K562 (cell line): ENCODE results near the gene RGS5. TPM values are rescaled to one million over a fixed set of nuclear protein-coding genes. Genes with fewer than 3 reads are reported as not detected.
A peak's percentile ranks its signal among the peaks of the same experiment; 100 is the strongest.

Experiments used
- ASH1L ChIP-seq: fragments of 450-650 bp; IDR thresholded peaks from 2 replicates; pipeline ENCODE4 v1.6.1; 2018; ENCODE audit warnings: borderline replicate concordance, mild to moderate bottlenecking, low read depth; ENCODE audit not compliant: partially characterized antibody
- CCNT2 ChIP-seq: IDR thresholded peaks from 2 replicates; pipeline ENCODE4 v1.6.1; 2011; ENCODE audit warnings: borderline replicate concordance, low read depth, mild to moderate bottlenecking, moderate library complexity, mixed read lengths, low read length; ENCODE audit not compliant: insufficient read length; ENCODE audit errors: extremely low read depth
- CEBPB ChIP-seq: fragments of 450-650 bp; IDR thresholded peaks from 2 replicates; pipeline ENCODE4 v1.6.1; 2016; ENCODE audit warnings: missing genetic modification characterization, missing compliant biosample characterization
- CREB3L1 ChIP-seq: fragments of 450-650 bp; IDR thresholded peaks from 2 replicates; pipeline ENCODE4 v1.6.1; 2014; ENCODE audit warnings: low read depth, mild to moderate bottlenecking, moderate library complexity, borderline replicate concordance
- CTCFL ChIP-seq: IDR thresholded peaks from 2 replicates; pipeline ENCODE4 v1.6.1; 2011; ENCODE audit warnings: borderline replicate concordance, low read depth, mild to moderate bottlenecking, moderate library complexity, low read length; ENCODE audit not compliant: insufficient read depth, poor library complexity, severe bottlenecking
- DDX20 ChIP-seq: fragments of 450-650 bp; IDR thresholded peaks from 2 replicates; pipeline ENCODE4 v1.6.1; 2016; ENCODE audit warnings: missing genetic modification characterization, low read depth, mild to moderate bottlenecking, missing compliant biosample characterization, moderate library complexity
- DPF2 ChIP-seq: fragments of 450-650 bp; IDR thresholded peaks from 2 replicates; pipeline ENCODE4 v1.6.1; 2016
- NR3C1 ChIP-seq: sonication (generic); formaldehyde crosslinking; IDR thresholded peaks from 2 replicates; pipeline ENCODE4 v1.8.1; 2022; ENCODE audit warnings: missing genetic modification reagents
- RAD21 ChIP-seq, 2 experiments: fragments of 250-450 bp in 1 of 2; fragments of 450-650 bp in 1 of 2; sonication (Bioruptor Pico) in 1 of 2; formaldehyde crosslinking in 1 of 2; IDR thresholded peaks in 1 of 2; conservative IDR thresholded peaks in 1 of 2; 2 replicates each; pipeline versions ENCODE4 v1.4.0 to v1.8.0; 2020 to 2022; ENCODE audit warnings: mild to moderate bottlenecking in 2 of 2, moderate library complexity in 1 of 2
- SMARCE1 ChIP-seq: fragments of 450-650 bp; IDR thresholded peaks from 2 replicates; pipeline ENCODE4 v1.7.1; 2016; ENCODE audit warnings: mild to moderate bottlenecking
- TEAD4 ChIP-seq, 2 experiments: sonication (generic) in 1 of 2; formaldehyde crosslinking in 1 of 2; IDR thresholded peaks; 2 replicates each; pipeline versions ENCODE4 v1.6.1 to v1.8.0; 2012 to 2022; ENCODE audit warnings: borderline replicate concordance in 1 of 2, inconsistent platforms in 1 of 2, low read length in 1 of 2, mild to moderate bottlenecking in 1 of 2, missing genetic modification reagents in 1 of 2
- TRIM25 ChIP-seq: fragments of 450-650 bp; IDR thresholded peaks from 2 replicates; pipeline ENCODE4 v1.7.0; 2016; ENCODE audit warnings: borderline replicate concordance
- ZBTB43 ChIP-seq: sonication (generic); formaldehyde crosslinking; IDR thresholded peaks from 2 replicates; pipeline ENCODE4 v1.8.0; 2023; ENCODE audit warnings: mild to moderate bottlenecking, missing genetic modification reagents
- ZHX1 ChIP-seq: fragments of 150-350 bp; conservative IDR thresholded peaks from 2 replicates; pipeline ENCODE4 v1.6.1; 2014; ENCODE audit warnings: low read length
- ZSCAN29 ChIP-seq: fragments of 450-650 bp; IDR thresholded peaks from 2 replicates; pipeline ENCODE4 v1.6.1; 2017
- polyA plus RNA-seq, 8 experiments: library from polyadenylated mRNA; depleted of rRNA in 4 of 8; stranded (reverse) in 5 of 8; unstranded in 3 of 8; fragments of >200 nt; fragmentation: Nextera tagmentation in 2 of 8; fragmentation: Illumina TruSeq in 1 of 8; extraction: Ambion mirVana in 2 of 8; extraction: Trizol in 1 of 8; gene quantifications; 2 replicates each; pipeline versions ENCODE4 v1.2.1 to v1.2.3, GENCODE V29; 2011 to 2014; ENCODE audit warnings: inconsistent platforms in 1 of 8, missing spikeins in 1 of 8
- total RNA-seq, 7 experiments: library from RNA; depleted of rRNA in 6 of 7; stranded (reverse); fragments of >200 nt in 6 of 7; fragmentation: Illumina TruSeq in 2 of 7; extraction: Trizol in 2 of 7; gene quantifications; 2 replicates each; pipeline versions ENCODE4 v1.2.1 to v1.2.3, GENCODE V29; 2011 to 2021; ENCODE audit warnings: low replicate concordance in 1 of 7

The RGS5 gene
- total and polyA plus RNA-seq, 9 of the 15 experiments (the other 6 are each of a cell fraction or from before 2014, with no cell fraction given): 0.71 to 5.3 (median 2.4) TPM

- no peak for TF ChIP-seq CTCFL
- TF ChIP-seq ZHX1: no peak
- no peak for TF ChIP-seq ZSCAN29
- no peak for TF ChIP-seq ASH1L
- TF ChIP-seq DDX20 (tag): no peak
- no peak for TF ChIP-seq CREB3L1
- no peak for TF ChIP-seq TRIM25
- TF ChIP-seq SMARCE1: peak; percentile 41; the same call in 1 of the 2 replicates
- peak; percentile 59 for TF ChIP-seq CCNT2
- TF ChIP-seq ZBTB43 (CRISPR knock-in tag): no peak
- no peak for TF ChIP-seq NR3C1
- TF ChIP-seq DPF2: 0 out of 2 replicates have a peak, but pooled peaks have one; percentile 22
- no peak for TF ChIP-seq CEBPB (tag)
- no peak for TF ChIP-seq RAD21 (CRISPR knock-in tag; conservative IDR thresholded peaks at IDR 0.05 in 1 of 2, IDR thresholded peaks at IDR 0.05 in 1 of 2)
- TF ChIP-seq TEAD4 (IDR thresholded peaks at IDR 0.05; ENCODE audit: low read length): peak; percentile 66
- no peak for TF ChIP-seq TEAD4 (CRISPR knock-in tag; IDR thresholded peaks at IDR 0.05; ENCODE audit: borderline replicate concordance)
Observed at GRCh38 chr1:163195728-163196448, 6.8 kb downstream of the RGS5 start (continued).
